D341Med (cell line): ENCODE results near the gene RNF126.
"Not testable (repeated sequence)": the region's sequence is repeated elsewhere in the genome, so short reads cannot be mapped to it uniquely, and the experiment has no call there.

Experiments used
- DNase-seq: peaks from one replicate; pipeline ENCODE4 v3.0.0; 2012; ENCODE audit warnings: low spot score

The RNF126 gene

DNA sequence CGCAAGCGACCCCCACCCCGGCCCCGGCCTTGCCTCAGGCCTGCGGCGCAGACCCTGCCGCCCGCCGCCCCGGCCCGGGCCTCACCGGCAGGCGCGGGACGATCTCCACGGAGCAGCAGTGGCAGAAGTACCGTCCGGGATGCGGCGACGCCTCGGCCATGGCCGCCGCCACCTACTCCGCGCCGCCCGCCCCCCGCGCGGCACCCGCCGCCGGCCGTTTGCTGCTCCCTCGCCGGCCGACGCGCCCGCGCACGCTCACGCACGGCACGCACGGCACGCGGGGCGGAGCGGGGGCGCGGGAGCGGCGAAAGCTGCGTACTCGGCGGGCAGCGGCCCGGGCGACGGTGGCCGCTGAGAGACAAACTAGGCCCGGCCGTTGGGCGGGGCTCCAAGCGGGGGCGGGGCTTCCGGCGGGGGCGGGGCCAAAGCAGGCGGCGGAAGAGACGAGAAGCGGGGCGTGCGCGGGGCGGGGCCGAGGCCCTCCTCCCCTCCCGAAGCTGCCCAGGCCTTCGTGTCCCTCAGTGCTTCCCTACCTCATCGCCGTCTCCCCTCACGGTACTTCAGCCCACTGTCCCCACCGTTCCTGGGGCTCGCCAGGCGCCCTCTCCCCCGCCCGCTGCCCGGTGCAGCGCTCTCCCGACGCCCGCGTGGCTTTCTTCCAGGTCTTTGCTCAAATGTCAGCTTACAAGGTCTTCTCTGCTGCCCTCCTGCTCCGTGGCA, at the start of gene RNF126:
Gene RNF126 (minus strand): TSS at position 253 of the 720 bp plus-strand sequence. CDS start 93 bp downstream, at position 160.
- peak; percentile 98 for DNase-seq

GRCh38 chr19:711254-711653, 48.2 kb upstream of the RNF126 start:
- DNase-seq, result no peak

- DNase-seq, result no peak
Measured at GRCh38 chr19:710767-711166, 47.8 kb upstream of the RNF126 start.

GRCh38 chr19:709965-710571, 47.1 kb upstream of the RNF126 start:
- no peak for DNase-seq

GRCh38 chr19:709196-709964, 46.4 kb upstream of the RNF126 start:
- peak; percentile 72 for DNase-seq

DNA sequence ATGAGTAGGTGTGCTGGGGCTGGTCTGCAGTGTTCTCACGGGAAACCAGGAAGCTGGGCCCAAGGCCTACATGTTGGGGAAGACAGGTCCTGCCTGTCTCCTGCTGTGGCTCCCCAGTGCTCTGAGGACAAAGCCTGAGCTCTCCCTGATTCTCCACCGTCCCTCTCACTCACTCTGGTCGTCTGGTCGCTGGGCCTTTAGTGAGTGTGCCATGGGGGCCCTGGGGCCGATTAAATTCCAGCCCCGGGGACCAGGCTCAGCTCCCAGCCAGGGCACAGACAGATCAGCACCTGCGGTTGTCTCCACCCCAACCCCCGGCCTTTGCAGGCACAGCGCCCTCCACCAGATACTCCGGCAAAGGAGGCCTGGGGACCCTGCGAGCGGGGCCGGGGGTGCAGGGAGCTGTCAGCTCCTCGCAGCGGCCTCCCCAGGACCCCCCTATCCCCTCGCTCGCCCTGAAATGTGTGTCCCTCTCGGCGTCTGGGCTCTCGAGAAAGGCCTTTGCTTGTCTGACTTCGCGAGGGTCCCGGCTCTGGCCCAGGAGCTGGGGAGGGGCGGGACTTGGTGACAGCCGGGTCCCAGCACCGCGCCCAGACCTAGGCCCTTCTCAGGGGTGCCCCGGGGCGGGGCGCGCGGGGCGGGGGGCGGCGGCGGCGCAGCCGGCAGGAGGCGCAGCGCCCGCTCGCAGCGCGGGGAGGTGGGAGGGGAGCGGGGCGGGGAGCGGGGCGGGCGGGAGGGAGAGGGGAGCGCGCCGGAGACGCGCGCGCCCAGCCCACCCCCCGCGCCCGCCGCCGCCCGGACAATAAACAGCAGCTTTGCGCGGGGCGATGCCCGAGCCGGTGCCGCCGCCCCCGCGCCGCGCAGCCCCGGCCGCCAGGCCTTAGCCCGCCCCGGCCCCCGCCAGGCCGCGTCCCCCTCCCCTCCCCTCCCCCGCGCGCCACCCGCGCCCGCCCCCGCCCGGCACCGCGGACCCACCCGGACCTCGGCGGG, 45.4 kb upstream of the RNF126 start, which contains the start of gene PALM:
Gene PALM (plus strand): TSS at position 782 of the 990 bp plus-strand sequence. CDS start 212 bp downstream, outside the sequence.
- peak; percentile 92 for DNase-seq

GRCh38 chr19:704447-704741, 41.4 kb upstream of the RNF126 start:
- no peak for DNase-seq

DNA sequence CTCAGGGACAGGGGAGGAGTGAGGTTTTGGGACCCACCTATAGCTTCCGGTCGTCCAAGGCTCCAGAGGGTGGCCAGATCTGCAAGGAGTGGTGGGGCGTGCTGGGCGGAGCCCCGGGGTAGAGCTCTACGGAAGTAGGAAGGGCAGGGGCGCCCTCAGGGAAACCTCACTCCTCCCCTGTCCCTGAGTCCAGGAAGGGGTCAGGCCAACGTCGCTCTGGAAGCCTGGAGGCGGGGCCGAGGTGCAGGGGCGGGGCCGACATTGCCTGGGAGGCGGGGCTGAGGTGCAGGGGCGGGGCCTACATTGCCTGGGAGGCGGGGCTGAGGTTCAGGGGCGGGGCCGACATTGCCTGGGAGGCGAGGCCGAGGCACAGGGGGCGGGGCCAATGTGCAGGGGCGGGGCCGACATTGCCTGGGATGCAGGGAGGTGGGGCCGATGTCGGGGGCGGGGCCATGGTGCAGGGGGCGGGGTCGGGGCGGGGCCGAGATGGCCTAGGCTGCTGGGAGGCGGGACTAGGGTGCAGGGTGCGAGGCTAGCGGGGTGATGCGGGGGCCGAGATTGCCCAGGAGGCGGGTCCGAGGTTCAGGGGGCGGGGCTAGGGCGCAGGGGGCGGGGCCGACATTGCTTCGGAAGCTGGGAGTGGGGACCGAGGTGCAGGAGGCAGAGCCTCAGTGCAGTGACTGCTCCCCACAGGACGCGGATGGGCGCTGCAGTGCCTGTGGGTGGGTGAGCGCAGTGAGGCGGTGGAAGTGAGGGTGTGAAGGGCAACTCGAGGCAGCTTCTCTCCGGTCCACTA, 40.8 kb upstream of the RNF126 start:
- DNase-seq, result peak; percentile 77

DNA sequence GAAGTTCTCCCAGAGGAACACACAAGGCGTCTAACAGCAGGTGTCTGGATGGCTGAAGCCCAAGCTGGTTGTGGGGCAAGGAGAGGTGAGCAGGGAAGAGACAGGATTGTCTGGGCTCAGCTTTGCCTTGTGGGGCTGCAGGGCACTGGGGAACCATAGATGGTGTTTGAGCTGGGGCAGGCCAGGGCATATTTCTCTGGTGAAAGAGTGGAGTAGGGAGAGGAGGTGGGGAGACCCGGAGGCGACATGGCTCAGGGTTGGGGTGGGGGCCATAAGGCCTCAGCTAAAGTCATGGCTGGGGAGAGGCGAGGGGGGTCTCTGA, 40.3 kb upstream of the RNF126 start:
- DNase-seq, result no peak

DNA sequence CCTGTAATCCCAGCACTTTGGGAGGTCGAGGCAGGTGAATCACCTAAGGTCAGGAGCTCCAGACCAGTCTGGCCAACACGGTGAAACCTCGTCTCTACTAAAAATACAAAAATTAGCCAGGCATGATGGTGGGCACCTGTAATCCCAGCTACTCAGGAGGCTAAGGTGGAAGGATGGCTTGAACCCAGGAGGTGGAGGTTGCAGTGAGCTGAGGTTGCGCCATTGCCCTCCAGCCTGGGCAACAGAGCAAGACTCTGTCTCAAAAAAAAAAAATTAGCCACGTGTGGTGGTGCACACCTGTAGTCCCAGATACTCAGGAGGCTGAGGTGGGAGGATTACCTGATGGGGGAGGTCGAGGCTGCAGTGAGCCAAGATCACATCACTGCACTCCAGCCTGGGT, 39.8 kb upstream of the RNF126 start:
- not testable (repeated sequence) for DNase-seq

DNA sequence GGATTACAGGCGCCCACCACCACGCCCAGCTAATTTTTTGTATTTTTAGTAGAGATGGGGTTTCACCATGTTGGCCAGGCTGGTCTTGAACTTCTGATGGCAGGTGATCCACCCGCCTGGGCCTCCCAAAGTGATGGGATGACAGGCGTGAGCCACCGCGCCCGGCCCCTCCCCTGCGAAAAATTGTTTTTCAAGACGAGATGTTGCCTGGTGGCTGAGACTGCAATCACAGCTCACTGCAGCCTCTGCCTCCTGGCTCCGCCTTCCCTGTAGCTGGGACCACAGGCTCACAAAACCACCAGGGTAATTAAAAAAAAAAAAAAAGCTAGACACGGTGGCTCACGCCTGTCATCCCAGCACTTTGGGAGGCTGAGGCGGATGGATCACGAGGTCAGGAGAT, 36.9 kb upstream of the RNF126 start:
- not testable (repeated sequence) for DNase-seq

DNA sequence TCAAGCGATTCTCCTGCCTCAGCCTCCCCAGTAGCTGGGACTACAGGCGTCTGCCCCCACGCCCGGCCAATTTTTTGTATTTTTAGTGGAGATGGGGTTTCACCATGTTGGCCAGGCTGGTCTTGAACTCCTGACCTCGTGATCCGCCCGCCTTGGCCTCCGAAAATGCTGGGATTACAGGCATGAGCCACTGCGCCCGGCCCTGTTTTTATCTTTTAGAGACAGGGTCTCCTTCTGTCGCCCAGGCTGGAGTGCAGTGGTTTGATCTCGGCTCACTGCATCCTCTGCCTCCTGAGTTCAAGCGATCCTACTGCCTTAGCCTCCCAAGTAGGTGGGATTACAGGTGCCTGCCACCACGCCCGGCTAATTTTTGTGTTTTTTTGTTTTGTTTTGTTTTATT, 35.5 kb upstream of the RNF126 start:
- not testable (repeated sequence) for DNase-seq

- no peak for DNase-seq
Measured at GRCh38 chr19:695352-695949, 32.4 kb upstream of the RNF126 start, which contains the start of gene PRSS57. TSS of gene PRSS57 (minus strand) at chr19:695452. CDS start at chr19:695430, 22 bp downstream.

DNA sequence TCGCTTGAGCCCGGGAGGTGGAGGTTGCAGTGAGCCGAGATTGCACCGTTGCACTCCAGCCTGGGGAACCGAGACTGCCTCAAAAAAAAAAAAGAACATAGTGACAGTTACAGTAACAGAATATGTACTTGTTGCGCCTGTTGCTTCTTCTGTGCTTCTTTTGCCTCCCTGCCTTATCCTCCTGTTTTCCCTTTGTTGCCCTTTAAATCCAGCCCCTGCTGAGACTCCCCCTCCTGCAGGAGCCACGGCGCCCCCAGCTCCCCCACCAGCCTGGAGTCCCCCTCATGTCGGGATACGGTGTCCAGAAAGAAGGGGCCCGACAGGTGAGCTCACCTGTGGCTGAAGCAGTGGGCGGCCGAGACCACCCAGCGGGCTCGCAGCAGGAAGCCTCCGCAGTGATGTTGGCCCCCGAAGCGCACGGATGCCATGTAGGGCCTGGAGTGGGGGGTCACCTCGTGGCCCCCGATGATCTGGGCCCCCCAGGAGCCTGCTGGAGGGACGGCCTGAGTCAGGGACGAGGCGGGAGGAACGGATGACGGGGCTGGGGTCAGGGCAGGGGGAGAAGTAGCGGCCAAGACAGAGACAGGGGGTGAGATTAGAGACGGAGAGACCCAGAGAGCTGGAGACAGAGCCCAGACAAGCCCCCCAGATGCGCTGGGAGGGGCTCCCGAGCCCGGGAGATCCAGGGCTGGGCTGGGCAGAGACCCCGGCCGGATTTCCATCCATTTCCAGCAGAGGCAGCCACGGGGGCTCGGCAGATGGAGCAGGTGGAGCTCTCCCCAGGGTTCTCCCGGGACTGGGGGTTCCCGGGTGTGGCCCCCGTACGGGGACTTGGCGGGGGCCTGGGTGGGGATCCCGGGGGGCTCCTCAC, 31.7 kb upstream of the RNF126 start:
- DNase-seq, result no peak

DNA sequence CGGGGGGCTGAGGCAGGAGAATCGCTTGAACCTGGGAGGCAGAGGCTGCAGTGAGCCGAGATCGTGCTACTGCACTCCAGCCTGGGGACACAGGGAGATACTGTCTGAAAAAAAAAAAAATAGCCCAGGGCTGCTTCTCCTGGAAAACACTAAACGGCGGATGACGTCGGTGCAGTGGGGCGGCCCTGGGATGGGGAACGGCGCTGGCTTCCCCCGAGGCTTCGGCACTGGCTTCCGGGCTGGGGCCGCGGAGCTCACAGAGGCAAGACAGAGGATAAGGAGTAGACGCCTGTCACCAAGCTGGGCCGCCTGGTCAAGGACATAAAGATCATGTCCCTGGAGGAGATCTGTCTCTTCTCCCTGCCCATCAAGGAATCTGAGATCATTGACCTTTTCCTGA, 27.2 kb upstream of the RNF126 start:
- DNase-seq, result no peak

GRCh38 chr19:688992-689391, 26.0 kb upstream of the RNF126 start:
- no peak for DNase-seq

GRCh38 chr19:688214-688613, 25.2 kb upstream of the RNF126 start:
- no peak for DNase-seq

GRCh38 chr19:687569-688166, 24.7 kb upstream of the RNF126 start:
- DNase-seq, result no peak

GRCh38 chr19:686589-687297, 23.7 kb upstream of the RNF126 start:
- DNase-seq, result no peak
